ENCODE measurements around the gene TRDN. TPM values are rescaled to one million over a fixed set of nuclear protein-coding genes. Genes with fewer than 3 reads are reported as not detected.

The TRDN gene
- polyA plus RNA-seq, 1 donor from 2014 or later = not detected

DNA sequence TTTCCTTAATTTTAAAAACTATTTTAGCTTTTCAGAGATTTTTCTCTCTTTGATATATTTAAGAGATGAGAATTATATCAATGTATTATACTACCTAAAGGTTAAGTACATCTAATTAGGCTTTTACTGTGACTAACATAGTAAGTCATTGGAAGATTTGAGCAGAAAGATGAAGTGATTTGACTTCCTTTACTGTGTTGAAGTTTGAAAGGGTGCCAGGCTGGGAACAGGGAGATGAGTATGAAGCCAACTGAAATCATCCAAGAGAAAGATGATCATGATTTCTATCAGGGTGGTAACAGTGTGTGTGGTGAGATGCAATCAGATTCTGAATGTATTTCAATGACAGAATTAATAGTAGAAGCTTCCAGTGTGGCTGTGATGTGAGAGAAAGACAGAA is 87.3 kb downstream of the TRDN start:
- H3F3A ChIP-seq (ENCODE audit: insufficient read depth, low read length, poor library complexity, severe bottlenecking) = no peaks in the 10 kb centered on the region
- H3K9me3 ChIP-seq (ENCODE audit: low read length) = no peaks in the 10 kb centered on the region
- no peaks in the 10 kb centered on the region for H4K20me1 ChIP-seq (ENCODE audit: insufficient read depth)
- H3K79me2 ChIP-seq (replicated peaks; ENCODE audit: insufficient read depth, low read length) = no peaks in the 10 kb centered on the region
- no peaks in the 10 kb centered on the region for H3K9me2 ChIP-seq (ENCODE audit: insufficient read depth, low read length)
- no peak overlapping the region for H3K27ac ChIP-seq (ENCODE audit: low read length)
- no peak overlapping the region for H3K4me3 ChIP-seq (ENCODE audit: low read length)
- no peak overlapping the region for H3K9ac ChIP-seq (ENCODE audit: low read length)
- H3K27me3 ChIP-seq (ENCODE audit: insufficient read depth, low read depth, low read length) = no peaks in the 10 kb centered on the region
- H3K4me2 ChIP-seq (ENCODE audit: low read length) = no peak overlapping the region
- TF ChIP-seq TAF1 (IDR thresholded peaks at IDR 0.05; ENCODE audit: low read depth) (no peak), SMC3 (conservative IDR thresholded peaks at IDR 0.05; ENCODE audit: poor library complexity) (no peak), REST (IDR thresholded peaks at IDR 0.05; ENCODE audit: borderline replicate concordance) (no peak), EZH2 (IDR thresholded peaks at IDR 0.05; ENCODE audit: borderline replicate concordance, insufficient read depth, low read length, poor library complexity, severe bottlenecking) (no peak), RAD21 (conservative IDR thresholded peaks at IDR 0.05) (no peak), EP300 (conservative IDR thresholded peaks at IDR 0.05; ENCODE audit: poor library complexity, severe bottlenecking) (no peak), POLR2AphosphoS5 (IDR thresholded peaks at IDR 0.05) (no peak), MXI1 (conservative IDR thresholded peaks at IDR 0.05; ENCODE audit: poor library complexity, severe bottlenecking) (no peak), CTCF (IDR thresholded peaks at IDR 0.05; ENCODE audit: poor library complexity, severe bottlenecking) (no peak)
- no peaks in the 10 kb centered on the region for H3K36me3 ChIP-seq (ENCODE audit: insufficient read depth, low read length)
- no peak overlapping the region for H2AFZ ChIP-seq (ENCODE audit: low read depth, low read length)

- no peak overlapping the region for H3K4me2 ChIP-seq (ENCODE audit: low read length)
- H3K27ac ChIP-seq (ENCODE audit: low read length) = no peak overlapping the region
- no peaks in the 10 kb centered on the region for H3F3A ChIP-seq (ENCODE audit: insufficient read depth, low read length, poor library complexity, severe bottlenecking)
- H3K79me2 ChIP-seq (replicated peaks; ENCODE audit: insufficient read depth, low read length) = no peaks in the 10 kb centered on the region
- no peak overlapping the region for H2AFZ ChIP-seq (ENCODE audit: low read depth, low read length)
- TF ChIP-seq RAD21 (conservative IDR thresholded peaks at IDR 0.05) = no peak
- no peak for TF ChIP-seq EP300 (conservative IDR thresholded peaks at IDR 0.05; ENCODE audit: poor library complexity, severe bottlenecking)
- no peak for TF ChIP-seq EZH2 (IDR thresholded peaks at IDR 0.05; ENCODE audit: borderline replicate concordance, insufficient read depth, low read length, poor library complexity, severe bottlenecking)
- TF ChIP-seq TAF1 (IDR thresholded peaks at IDR 0.05; ENCODE audit: low read depth) = no peak
- TF ChIP-seq SMC3 (conservative IDR thresholded peaks at IDR 0.05; ENCODE audit: poor library complexity) = no peak
- TF ChIP-seq POLR2AphosphoS5 (IDR thresholded peaks at IDR 0.05) = no peak
- TF ChIP-seq CTCF (IDR thresholded peaks at IDR 0.05; ENCODE audit: poor library complexity, severe bottlenecking) = no peak
- no peak for TF ChIP-seq MXI1 (conservative IDR thresholded peaks at IDR 0.05; ENCODE audit: poor library complexity, severe bottlenecking)
- no peak for TF ChIP-seq REST (IDR thresholded peaks at IDR 0.05; ENCODE audit: borderline replicate concordance)
- no peaks in the 10 kb centered on the region for H3K9me3 ChIP-seq (ENCODE audit: low read length)
- H3K27me3 ChIP-seq (ENCODE audit: insufficient read depth, low read depth, low read length) = no peaks in the 10 kb centered on the region
- H3K9me2 ChIP-seq (ENCODE audit: insufficient read depth, low read length) = no peaks in the 10 kb centered on the region
- no peaks in the 10 kb centered on the region for H4K20me1 ChIP-seq (ENCODE audit: insufficient read depth)
- no peaks in the 10 kb centered on the region for H3K36me3 ChIP-seq (ENCODE audit: insufficient read depth, low read length)
- H3K9ac ChIP-seq (ENCODE audit: low read length) = no peak overlapping the region
- no peak overlapping the region for H3K4me3 ChIP-seq (ENCODE audit: low read length)
Observed at GRCh38 chr6:123547216-123547978, 89.4 kb downstream of the TRDN start.
